NCI-H82 (cell line): ENCODE measurements around the gene PAPLN.

Source experiments
- DNase-seq: peaks from one replicate; lab custom pipeline; 2025; lab: John Stamatoyannopoulos, UW

PAPLN gene

DNA sequence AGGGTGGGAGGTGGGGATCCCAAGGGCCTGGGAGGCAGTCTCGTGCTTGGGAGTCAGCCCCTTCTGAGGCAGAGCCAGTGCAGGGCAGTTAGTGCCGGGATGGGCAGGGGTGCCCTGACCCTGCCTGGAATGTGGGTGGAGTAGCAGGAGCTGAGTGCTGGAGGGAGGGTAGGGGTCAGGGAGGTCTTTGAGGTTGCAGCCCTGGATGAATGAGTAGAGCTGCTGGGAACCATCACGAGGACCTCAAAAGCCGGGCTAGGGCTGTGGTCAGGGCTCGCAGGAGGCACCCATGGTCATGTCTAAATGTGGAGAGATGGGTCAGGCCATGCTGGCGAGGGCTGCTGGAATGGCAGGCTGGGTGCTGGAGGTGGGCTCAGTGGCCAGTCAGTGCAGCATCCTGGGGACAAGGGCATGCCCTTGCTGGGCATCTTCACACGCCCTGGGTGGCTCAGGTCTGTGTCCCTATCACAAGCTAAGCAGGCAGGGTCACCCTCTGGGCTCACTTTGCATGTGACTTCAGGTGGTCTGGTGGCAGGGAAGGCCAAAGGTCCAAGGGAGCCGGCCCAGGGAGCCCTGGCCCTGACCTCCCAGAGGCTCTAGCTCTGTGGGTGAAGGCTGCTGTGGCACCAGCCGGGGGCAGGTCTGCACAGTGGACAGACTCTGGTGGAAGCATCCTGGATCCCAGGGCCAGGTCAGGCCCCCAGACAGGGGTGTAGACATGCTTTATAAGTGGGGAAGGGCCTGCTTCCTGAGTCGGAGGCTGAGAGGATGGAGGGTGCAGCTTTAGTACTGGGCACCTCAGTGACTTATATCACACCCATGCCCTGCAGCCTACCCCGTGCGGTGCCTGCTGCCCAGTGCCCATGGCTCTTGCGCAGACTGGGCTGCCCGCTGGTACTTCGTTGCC lies 24.5 kb downstream of the PAPLN start:
- no peak for DNase-seq

DNA sequence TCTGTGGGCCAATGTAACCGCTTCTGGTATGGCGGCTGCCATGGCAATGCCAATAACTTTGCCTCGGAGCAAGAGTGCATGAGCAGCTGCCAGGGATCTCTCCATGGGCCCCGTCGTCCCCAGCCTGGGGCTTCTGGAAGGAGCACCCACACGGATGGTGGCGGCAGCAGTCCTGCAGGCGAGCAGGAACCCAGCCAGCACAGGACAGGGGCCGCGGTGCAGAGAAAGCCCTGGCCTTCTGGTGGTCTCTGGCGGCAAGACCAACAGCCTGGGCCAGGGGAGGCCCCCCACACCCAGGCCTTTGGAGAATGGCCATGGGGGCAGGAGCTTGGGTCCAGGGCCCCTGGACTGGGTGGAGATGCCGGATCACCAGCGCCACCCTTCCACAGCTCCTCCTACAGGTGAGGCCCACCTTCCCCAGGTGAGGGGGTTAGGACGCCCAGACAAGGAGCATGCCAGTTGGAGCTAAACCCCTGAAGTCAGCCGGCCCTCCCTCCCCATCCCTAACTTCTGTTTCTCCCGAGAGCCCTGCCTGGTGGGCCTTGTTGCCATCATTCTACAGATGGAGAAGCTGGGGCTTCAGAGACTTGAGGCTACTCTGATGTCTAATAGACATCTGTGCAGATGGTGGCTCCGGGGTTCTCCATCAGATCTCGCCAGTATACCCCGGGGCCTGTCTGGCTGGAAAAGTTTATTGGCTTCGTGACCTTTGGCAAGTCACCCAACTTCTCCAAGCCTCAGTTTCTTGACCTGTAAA lies 25.3 kb downstream of the PAPLN start:
- no peak for DNase-seq

DNA sequence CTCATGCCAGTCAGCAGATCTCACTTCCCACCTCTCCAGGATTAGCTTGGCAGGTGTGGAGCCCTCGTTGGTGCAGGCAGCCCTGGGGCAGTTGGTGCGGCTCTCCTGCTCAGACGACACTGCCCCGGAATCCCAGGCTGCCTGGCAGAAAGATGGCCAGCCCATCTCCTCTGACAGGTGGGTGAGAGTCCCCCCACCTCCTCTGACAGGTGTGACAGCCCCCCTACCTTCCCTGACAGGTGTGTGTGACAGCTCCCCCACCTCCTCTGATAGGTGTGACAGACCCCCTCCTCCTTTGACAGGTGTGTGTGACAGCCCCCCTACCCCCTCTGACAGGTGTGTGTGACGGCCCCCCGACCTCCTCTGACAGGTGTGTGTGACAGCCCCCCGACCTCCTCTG lies 26.3 kb downstream of the PAPLN start:
- DNase-seq, result no peak

DNA sequence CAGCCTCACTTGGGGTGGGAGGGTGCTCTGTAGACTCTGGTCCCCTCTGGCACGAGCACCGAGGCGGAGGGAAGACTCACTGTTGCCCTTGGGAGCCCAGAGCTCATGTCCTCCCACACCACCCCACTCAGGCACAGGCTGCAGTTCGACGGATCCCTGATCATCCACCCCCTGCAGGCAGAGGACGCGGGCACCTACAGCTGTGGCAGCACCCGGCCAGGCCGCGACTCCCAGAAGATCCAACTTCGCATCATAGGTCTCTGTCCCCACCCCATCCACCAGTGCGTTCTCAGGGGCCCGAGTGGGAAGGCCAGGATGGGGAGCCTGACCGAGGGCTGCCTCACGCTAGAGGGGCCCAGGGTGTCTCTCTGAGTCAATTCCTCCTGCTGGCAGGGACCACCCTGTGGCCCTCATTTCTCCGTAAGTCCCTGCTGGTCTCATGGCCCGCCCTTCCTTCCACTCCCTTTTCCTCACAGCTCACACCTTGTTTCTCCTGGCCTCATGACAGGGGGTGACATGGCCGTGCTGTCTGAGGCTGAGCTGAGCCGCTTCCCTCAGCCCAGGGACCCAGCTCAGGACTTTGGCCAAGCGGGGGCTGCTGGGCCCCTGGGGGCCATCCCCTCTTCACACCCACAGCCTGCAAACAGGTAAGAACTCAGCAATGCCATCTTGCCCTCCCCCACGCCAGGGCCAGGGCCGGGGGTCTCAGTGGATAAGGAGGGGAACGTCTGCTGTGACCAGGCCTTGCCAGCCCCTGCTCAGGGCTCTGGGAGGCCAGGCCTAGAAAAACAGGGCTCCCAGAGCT lies 27.0 kb downstream of the PAPLN start:
- DNase-seq, result no peak

DNA sequence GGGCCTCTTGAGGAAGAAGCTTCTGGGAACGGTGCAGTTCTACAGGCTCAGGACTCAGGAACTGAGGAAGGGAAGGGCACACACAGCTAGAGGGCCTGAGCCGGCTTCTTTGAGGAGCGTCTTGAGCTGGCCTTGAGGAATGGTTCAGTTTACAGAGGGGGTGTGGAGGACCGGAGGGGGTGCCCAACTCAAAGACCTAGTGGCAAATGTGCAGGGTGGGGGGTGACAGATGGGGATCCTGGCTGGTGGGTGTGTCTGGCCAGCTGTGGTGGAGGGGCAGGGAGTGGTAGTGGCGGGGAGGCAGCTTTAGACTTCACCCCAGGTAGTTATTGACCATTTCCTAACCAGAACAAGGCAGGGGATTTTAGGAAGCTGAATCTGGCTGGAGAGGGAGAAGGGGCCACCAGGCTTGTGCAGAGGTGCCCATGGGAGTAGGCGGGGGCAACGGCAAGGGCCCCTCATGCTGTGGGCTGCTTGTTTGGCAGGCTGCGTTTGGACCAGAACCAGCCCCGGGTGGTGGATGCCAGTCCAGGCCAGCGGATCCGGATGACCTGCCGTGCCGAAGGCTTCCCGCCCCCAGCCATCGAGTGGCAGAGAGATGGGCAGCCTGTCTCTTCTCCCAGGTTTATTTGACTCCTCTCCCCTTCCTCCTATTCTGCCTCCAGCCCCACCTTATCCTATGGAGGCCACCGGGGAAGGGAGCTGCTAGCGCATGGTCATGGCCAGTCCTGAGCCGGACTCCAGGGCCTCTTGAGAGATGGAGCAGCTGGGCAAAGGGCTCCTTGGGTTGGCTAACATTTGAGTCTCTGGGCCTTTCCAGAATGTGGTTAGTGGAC lies 27.8 kb downstream of the PAPLN start:
- DNase-seq, result peak; percentile 44

DNA sequence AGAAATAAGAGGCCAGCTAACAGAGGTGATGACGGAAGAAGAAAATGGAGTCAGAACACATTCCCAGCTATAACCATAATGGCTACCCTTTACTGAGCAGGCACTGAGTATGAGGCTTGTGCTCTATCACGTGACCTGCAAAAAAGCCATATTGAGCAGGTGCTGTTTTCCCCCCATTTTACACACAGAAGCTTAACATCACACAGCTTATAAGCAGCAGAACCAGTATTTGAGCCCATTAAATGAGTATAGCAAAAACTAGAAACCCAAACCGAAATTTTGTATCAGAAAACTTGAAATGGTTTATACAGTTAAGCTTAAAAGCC lies 28.4 kb downstream of the PAPLN start:
- peak; percentile 44 for DNase-seq

DNA sequence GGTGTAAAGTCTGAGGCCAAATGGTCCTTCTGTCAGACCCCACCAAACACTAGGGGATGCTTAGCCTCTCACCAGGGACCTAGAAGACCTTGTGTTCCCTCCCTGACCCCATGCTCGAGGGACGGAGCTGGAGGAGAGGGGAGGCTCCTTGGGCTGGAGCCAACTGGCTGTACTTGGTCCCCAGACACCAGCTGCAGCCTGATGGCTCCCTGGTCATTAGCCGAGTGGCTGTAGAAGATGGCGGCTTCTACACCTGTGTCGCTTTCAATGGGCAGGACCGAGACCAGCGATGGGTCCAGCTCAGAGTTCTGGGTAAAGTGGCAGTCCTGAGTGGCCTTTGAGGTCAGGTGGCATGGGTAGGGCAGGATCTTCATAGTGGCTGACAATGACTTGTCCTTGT lies 29.0 kb downstream of the PAPLN start:
- DNase-seq, result peak; percentile 14

DNA sequence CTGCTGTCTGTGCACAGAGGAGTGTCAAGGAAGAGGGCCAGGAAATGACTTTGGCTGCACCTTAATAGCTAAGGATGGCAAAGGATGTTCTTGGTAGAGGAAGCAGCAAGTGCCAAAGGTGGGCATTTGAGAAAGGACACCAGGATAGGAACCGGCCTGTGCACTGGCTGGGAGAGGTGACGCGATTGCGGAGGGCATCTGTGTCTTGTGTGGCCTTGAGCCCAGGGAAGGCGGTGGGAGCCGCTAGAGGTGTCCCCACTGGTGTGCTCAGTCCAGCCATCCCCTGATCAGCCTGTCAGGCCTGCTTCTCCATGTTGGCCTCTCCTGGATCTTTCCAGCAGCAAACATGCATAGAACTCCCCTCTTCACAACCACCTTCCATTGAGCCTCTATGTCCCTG lies 30.2 kb downstream of the PAPLN start:
- no peak for DNase-seq

DNA sequence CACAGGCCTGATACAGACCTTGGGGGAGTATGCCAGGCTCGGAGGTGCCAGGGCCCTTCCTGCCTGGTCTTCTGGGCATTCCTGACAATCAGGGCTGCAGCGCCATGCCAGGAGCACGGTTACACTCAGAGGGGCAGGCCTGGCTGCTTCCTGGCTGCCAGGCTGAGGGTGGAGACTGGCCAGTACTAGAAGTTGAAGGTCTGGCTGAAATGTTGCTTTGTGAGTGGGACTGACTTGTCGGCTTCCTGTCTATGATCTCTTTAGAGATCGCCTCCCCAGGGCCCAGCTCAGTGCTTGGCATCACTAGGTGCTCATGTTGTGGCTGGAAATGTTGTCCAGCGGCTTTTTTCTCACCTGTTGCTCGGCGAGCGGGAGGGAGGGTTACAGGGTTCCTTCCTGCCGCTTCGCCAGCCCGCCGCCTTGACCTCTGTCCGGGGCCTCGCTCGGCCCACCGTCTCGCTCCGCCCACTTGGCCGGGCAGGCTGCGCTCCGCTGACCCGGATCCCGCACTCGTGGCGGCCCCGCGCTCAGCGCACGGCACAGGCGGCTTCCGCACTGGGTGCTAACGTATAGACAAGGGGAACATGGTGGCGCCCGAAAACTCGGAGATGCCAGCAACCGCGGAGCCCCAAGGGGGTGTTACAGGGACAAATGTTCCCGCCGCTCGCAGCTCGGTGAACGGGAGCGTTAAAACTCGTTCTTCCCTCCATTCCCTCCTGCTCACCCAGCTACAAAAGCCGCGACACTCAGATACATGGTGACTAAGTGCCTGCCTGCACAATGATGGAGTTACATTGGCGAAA lies 32.6 kb downstream of the PAPLN start:
- peak; percentile 12 for DNase-seq

DNA sequence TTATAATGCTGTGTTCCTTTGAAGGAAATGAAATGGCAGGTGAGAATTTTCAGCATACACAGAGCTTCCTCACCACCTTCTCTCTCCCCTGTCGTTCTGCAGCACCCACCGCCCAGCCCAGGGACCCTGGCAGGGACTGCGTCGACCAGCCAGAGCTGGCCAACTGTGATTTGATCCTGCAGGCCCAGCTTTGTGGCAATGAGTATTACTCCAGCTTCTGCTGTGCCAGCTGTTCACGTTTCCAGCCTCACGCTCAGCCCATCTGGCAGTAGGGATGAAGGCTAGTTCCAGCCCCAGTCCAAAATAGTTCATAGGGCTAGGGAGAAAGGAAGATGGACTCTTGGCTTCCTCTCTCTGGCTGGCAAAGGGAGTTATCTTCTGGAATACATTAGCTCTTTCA lies 35.1 kb downstream of the PAPLN start:
- peak; percentile 91 for DNase-seq

DNA sequence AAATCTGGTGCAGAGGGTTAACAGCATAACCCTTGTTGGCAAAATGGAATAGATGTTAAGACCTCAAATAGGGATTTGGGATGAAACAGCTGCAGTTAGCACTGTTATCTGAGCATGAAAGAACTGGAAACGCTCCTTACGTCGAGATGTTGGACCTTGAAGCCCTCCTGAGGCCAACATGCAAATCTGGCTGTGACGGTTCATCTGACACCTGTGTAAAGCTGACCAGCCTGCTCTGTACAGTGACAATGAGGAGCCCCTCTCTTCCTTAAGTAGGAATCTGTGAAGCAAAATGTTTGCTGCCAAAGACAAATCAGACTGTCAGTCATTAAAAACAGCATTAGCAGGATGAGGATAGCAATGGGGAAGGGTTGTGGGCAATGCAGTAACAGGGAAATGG lies 36.5 kb downstream of the PAPLN start:
- DNase-seq, result no peak

DNA sequence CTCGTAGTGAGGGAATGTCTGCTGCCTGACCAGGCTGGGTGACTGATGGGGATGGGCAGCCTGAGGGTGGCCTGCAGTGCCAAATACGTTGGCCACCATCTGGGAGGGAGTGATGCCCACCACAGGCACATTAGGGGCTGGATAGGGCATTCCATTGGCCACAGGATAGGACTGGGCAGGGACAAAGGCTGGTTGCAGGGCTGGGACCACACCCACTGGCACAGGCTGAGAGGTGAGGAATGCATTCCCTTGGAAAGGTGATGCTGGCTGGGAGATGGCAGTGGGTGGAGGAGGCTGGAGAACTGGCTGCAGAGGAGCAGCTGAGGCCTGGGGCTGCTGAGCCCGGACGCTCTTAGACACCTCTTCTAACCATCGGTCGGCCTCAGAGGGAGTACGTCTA lies 39.5 kb downstream of the PAPLN start:
- no peak for DNase-seq

DNA sequence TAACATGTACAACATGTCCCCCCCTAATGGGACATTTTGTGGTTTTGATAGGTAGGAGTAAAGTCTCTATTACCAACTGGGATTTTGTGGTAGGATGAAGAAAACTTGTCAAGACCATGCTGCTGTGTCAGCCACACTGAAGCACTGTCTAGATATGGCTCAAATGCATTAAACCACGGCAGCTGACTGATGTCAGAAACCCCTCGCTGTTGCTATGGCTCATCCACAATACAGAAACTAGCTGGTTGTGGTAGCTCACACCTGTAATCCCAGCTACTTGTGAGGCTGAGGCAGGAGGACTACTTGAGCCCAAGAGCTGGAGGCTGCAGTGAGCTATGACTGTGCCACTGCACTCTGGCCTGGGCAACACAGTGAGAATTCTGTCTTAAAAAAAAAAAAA lies 40.1 kb downstream of the PAPLN start:
- no peak for DNase-seq

DNA sequence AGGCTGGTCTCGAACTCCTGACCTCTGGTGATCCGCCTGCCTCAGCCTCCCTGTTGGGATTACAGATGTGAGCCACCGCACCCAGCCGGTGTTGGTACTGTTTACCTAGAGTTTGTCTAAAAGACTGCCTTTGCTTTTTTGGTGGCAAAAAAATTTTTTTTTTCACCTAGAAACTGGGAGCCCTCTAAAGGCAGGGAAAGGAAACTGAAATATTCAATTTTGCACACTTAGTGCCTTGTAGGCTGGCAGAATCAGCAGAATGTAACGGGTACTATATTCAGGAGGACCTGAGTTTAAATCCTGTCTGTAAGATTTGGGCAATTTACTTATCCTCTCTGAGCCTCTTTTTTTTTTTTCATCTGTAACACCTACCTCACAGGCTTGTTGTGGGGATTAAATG lies 43.6 kb downstream of the PAPLN start:
- no peak for DNase-seq

DNA sequence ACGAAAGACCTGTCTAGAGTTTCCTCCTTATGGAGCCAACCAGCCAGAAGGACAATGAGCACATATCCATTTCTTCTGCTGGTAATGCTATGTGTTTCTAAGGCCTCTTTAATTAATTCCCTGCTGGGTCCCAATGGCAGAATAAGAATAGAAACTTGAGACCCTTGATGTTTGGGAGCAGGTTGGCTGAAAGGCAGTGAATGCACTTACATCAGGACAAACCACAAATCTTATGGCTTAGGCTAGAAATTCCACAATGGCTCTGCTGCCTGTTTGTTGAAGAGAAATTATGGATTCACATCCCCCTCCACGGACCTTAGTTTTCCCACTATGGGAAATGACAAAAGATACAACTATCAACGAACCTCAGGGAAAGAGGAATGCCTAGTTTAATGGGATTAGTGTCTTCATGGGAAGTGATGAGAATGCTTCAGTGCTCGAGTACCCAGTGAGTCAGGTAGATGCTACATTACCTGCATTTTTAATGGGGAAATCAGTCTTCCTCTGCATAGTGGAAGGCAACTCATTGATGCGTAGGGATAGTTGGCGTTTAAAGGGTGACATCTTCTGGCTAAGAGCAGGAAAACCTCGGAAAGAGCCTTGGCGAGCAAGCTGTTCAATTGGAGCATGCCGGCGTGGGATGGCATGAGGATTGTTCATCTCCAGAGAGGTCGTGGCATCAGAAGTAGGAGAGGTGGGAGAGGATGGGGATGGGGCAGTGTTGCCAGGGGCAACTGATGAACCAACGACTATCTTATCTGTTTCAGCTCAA lies 46.5 kb downstream of the PAPLN start:
- DNase-seq, result peak; percentile 60

DNA sequence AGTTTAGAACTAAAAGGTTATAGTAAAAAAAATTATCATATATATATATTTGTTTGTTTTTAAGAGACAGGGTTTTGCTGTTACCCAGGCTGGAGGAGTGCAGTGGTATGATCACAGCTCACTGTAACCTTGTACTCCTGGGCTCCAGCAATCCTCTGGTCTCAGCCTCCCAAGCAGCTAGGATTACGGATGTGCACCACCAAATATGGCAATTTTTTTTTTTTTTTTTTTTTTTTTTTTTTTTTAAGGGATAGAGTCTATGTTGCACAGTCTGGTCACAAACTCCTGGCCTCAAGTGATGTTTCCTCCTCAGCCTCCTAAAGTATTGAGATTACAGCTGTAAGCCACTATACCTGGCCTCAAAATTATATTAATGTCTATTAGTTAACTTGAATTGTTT lies 48.7 kb downstream of the PAPLN start:
- no peak for DNase-seq

DNA sequence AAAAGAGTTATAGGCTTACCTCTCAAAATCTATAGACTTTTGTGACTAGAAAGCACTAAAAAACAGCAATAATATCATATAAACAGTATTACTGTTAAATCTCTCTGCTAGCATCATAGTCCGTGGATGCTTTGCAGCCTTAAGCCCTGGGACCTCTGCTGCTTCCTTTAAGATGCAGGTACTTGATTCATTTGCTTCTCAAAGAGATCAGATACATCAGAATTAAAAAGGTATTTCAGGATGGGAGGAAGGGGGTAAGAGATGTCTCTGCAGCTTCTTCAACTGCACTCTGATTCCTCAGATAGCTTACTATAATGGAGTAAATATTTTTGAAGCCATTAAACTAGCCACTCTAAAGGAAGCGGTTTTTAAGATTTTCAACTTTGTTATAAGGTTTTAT lies 49.3 kb downstream of the PAPLN start:
- no peak for DNase-seq

DNA sequence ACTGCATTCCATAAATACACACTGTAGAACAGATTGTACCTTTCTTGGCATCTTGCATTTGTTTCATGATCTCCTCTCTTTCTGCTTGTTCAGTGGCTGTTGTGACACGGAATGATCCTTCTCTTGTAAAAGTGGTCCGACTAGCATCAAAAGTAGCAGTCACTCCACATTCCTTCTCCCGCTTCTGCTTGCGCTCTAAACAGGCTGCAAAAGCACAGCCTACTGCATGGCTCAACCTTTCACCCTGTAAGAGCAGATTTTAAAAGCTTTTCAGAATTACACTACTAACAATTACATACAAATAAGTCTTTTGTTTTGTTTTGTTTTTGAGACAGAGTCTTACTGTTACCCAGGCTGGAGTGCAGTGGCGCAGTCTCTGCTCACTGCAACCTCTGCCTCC lies 49.8 kb downstream of the PAPLN start:
- DNase-seq, result no peak

DNA sequence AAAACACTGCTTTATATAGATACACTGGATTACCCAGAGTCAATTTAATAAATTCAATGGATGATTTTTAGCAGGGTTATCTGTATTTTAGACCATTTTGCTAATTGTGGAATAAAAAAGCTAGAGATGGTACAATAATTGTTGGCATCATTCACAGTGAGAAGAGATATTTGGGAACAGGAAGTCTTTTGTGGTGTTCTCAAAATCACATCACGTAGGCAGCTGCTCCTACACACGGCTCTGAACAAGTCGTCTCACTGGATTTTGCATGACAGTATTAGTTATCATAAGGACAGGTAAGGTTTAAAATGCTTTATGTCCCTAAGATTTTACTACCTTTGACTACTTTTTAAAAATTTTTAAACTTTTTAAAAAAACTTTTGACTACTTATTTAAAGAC lies 52.0 kb downstream of the PAPLN start:
- DNase-seq, result no peak

DNA sequence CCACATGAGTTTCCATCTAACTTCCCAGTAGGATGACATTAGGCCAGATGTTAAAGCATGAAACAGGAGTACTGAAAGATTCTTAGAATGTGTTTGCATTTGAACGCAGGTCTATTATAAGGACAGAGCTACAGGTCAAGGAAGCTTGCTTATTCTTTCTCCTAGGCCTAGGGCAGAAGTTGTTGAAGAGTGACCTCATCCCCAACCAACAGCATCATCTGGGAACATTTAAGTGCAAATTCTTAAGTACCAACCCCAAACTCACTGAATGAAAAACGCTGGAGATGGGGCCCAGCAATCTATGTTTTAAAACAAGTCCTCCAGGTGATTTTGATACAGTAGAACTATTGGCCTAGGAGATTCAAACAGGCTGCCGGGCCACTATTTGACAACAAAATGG lies 52.4 kb downstream of the PAPLN start:
- DNase-seq, result no peak
